ENCODE measurements around the gene CACNA1I. TPM values are rescaled to one million over a fixed set of nuclear protein-coding genes. Genes with fewer than 3 reads are reported as not detected.

The CACNA1I gene
- total RNA-seq, 4 donors from 2014 or later = under 0.01 to 0.15 TPM; not detected in 2

GRCh38 chr22:39680486-39680885 is 109.9 kb downstream of the CACNA1I start:
- Histone ChIP-seq H3K27ac (no peak overlapping the region), H3K36me3 (no peaks in the 10 kb centered on the region), H3K4me1 (peaks cover 0 to under 1% of the 10 kb centered on the region in 2 donors), H3K9me3 (no peaks in the 10 kb centered on the region), H3K4me3 (no peak overlapping the region), H3K27me3 (no peaks in the 10 kb centered on the region)
- TF ChIP-seq POLR2A (IDR thresholded peaks at IDR 0.05) = no peak
- TF ChIP-seq, protein P1, sequence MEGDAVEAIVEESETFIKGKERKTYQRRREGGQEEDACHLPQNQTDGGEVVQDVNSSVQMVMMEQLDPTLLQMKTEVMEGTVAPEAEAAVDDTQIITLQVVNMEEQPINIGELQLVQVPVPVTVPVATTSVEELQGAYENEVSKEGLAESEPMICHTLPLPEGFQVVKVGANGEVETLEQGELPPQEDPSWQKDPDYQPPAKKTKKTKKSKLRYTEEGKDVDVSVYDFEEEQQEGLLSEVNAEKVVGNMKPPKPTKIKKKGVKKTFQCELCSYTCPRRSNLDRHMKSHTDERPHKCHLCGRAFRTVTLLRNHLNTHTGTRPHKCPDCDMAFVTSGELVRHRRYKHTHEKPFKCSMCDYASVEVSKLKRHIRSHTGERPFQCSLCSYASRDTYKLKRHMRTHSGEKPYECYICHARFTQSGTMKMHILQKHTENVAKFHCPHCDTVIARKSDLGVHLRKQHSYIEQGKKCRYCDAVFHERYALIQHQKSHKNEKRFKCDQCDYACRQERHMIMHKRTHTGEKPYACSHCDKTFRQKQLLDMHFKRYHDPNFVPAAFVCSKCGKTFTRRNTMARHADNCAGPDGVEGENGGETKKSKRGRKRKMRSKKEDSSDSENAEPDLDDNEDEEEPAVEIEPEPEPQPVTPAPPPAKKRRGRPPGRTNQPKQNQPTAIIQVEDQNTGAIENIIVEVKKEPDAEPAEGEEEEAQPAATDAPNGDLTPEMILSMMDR (IDR thresholded peaks at IDR 0.05) = no peak
- intact Hi-C loops (cut with DNase I; ENCODE audit: low total_unique reads) = no loop called here
- DNase-seq = no peak

DNA sequence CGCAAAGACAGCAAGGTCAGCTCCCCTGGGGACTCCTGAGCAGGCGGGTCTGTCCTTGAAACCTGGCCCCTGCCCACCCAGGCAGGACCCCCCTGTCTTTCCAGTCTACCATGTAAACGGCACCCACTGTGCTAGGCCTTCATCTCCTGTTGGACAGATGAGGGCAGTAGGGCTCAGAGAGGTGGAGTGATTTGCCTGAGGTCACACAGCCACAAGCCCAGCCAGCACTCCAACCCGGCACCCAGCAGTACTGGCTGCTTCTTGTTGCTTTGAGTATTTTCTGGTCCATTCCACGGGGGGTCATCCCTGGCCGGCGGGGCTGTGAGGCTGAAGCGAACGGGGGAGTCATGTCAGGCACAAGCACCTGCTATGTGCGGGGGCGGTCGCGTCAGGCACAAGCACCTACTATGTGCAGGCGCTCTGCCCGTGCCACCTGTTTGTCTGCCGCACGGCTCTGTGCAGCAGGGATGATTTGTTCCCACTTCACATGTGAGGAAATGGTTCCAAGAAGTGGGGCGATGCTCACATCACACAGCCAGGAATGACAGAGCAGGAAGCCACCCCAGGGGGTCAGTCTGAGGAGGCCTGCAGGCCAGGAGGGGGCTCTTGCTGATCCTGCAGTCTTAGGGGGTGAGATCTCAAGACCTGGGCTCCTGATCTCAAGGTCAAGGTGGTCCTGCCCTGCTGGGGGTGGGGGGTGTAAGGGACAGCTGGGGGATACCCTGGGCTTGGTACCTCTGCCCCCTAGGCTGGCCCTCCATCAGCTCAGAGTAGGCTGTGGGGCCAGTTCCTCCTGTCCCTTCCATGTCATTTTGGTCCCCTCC is 110.7 kb downstream of the CACNA1I start:
- intact Hi-C loops (cut with DNase I; ENCODE audit: low total_unique reads) = no loop called here
- H3K27me3 ChIP-seq = no peaks in the 10 kb centered on the region
- H3K9me3 ChIP-seq = no peaks in the 10 kb centered on the region
- TF ChIP-seq, protein P1 (IDR thresholded peaks at IDR 0.05) = no peak
- no peak for TF ChIP-seq POLR2A (IDR thresholded peaks at IDR 0.05)
- no peak overlapping the region for H3K27ac ChIP-seq
- no peak for DNase-seq
- no peak overlapping the region for H3K4me3 ChIP-seq
- peaks cover 0 to 7% of the 10 kb centered on the region in 2 donors for H3K4me1 ChIP-seq
- H3K36me3 ChIP-seq = no peaks in the 10 kb centered on the region

DNA sequence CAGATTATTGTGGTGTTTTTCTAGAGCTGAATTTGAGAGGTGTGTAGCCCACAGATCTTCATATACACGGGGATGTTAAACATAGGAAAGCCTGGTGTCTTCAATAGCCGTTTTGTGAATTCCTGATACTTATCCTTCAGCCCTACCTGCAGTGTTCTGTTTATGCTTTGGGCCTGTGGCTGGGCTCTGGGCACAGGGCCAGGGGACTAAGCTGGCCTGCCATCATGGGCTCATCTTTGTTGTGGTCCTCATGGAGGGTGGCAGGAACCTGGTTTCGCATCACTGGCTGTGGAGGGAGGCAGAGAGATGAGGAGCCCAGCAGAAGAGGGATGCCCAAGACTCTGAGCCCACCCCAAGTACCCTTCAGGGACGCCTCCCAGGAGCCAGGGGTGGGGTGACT is 112.4 kb downstream of the CACNA1I start:
- Histone ChIP-seq H3K27me3 (no peaks in the 10 kb centered on the region), H3K27ac (no peak overlapping the region), H3K36me3 (no peaks in the 10 kb centered on the region), H3K4me1 (peaks cover 0 to 7% of the 10 kb centered on the region in 2 donors), H3K9me3 (no peaks in the 10 kb centered on the region), H3K4me3 (no peak overlapping the region)
- intact Hi-C loops (cut with DNase I; ENCODE audit: low total_unique reads) = no loop called here
- DNase-seq = no peak
- TF ChIP-seq, protein P1 (IDR thresholded peaks at IDR 0.05) = no peak
- no peak for TF ChIP-seq POLR2A (IDR thresholded peaks at IDR 0.05)

DNA sequence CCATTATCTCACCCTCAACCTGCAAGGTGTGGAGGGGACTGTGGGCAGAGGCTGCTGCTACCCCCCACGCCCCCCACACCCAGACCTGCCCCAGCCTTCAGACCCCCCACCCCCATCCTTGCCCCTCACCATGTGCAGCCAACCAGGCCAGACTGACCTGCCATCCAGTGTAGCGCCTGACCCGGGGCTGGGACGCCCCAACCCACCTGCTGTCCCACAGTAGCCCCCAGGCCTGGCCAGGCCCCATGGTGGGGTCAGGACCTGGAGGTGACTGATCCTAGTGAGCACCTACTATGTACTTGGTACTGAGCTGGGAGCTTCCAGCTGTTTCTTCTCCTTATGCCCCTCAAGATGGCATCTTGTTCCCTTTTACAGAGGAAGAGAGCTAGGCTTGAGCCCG is 113.1 kb downstream of the CACNA1I start:
- Histone ChIP-seq H3K4me3 (no peak overlapping the region), H3K27me3 (no peaks in the 10 kb centered on the region), H3K9me3 (no peaks in the 10 kb centered on the region), H3K4me1 (peaks cover 0 to 7% of the 10 kb centered on the region in 2 donors), H3K27ac (no peak overlapping the region), H3K36me3 (no peaks in the 10 kb centered on the region)
- intact Hi-C loops (cut with DNase I; ENCODE audit: low total_unique reads) = no loop called here
- TF ChIP-seq POLR2A (IDR thresholded peaks at IDR 0.05) = no peak
- TF ChIP-seq, protein P1 (IDR thresholded peaks at IDR 0.05) = no peak
- DNase-seq = no peak

- intact Hi-C loops (cut with DNase I; ENCODE audit: low total_unique reads) = no loop called here
- no peaks in the 10 kb centered on the region for H3K27me3 ChIP-seq
Observed at GRCh38 chr22:39684702-39685281, 114.2 kb downstream of the CACNA1I start.

More at GRCh38 chr22:39684702-39685281, 114.2 kb downstream of the CACNA1I start:
- TF ChIP-seq, protein P1 (IDR thresholded peaks at IDR 0.05) = no peak
- no peak for TF ChIP-seq POLR2A (IDR thresholded peaks at IDR 0.05)
- H3K27ac ChIP-seq = no peak overlapping the region
- no peaks in the 10 kb centered on the region for H3K9me3 ChIP-seq
- no peak for DNase-seq
- H3K4me3 ChIP-seq = no peak overlapping the region
- H3K4me1 ChIP-seq = peaks cover 0 to 7% of the 10 kb centered on the region in 2 donors
- no peaks in the 10 kb centered on the region for H3K36me3 ChIP-seq
